B cell (primary cell): ENCODE measurements around the gene PTPN14.

ENCODE experiments used
- CTCF ChIP-seq: fragments of 200-600 bp; IDR thresholded peaks from one replicate; pipeline ENCODE4 v1.8.0; 2022; ENCODE audit warnings: antibody characterized with exemption, mild to moderate bottlenecking
- EZH2 ChIP-seq: IDR thresholded peaks from 2 replicates; pipeline ENCODE4 v1.6.1; 2012; ENCODE audit warnings: borderline replicate concordance, low read depth, mild to moderate bottlenecking, moderate library complexity, low read length; ENCODE audit not compliant: insufficient read depth, poor library complexity, severe bottlenecking

- TF ChIP-seq CTCF (no peak), EZH2 (no peak)
Observed at GRCh38 chr1:214538496-214538895, 12.9 kb downstream of the PTPN14 start.
